GM12878 (cell line): Measurements from ENCODE around the gene MZB1. TPM values are rescaled to one million over a fixed set of nuclear protein-coding genes. Genes with fewer than 3 reads are reported as not detected.

Source experiments
- ATAC-seq: fragments of 200-7000 bp; cut with Tn5 transposase; 3 replicates; pipeline ENCODE4 v1.9.1; 2020; ENCODE audit warnings: mild to moderate bottlenecking, moderate library complexity
- BruUV-seq: library from RNA; stranded (reverse); fragments of 400-500 nt; replicated peaks from 2 replicates; lab custom pipeline; 2021; lab: Mats Ljungman, UMichigan
- CTCF ChIA-PET: fragments of 300-600 bp; sonication (Branson Sonifier 250); formaldehyde crosslinking; extraction: SDS; loops from one replicate; lab custom pipeline; 2021; ENCODE audit warnings: inconsistent platforms; lab: Yijun Ruan, JAX
- POLR2A ChIA-PET: fragments of 350-600 bp; formaldehyde crosslinking; extraction: SDS; loops from one replicate; lab custom pipeline; 2021; ENCODE audit warnings: inconsistent platforms; lab: Charles Lee
- RAD21 ChIA-PET: fragments of 300-600 bp; sonication (Branson Sonifier 250); formaldehyde crosslinking; loops from one replicate; lab custom pipeline; 2023; ENCODE audit warnings: antibody characterized with exemption; ENCODE audit not compliant: unreplicated experiment; lab: Charles Lee
- SMC1A ChIA-PET: fragments of 300-600 bp; sonication (Branson Sonifier 250); formaldehyde crosslinking; loops from one replicate; lab custom pipeline; 2023; ENCODE audit not compliant: unreplicated experiment, uncharacterized antibody; lab: Charles Lee
- DNase-seq: peaks from one replicate; pipeline ENCODE4 v3.0.0-alpha.2; 2011; ENCODE audit warnings: low read depth, low spot score
- FAIRE-seq: peaks from 3 replicates; lab custom pipeline; 2011; peaks lifted over from hg19 to GRCh38; lab: Jason Lieb, UNC
- H2AFZ ChIP-seq: 2 replicates; pipeline ENCODE4 v1.6.0; 2011; ENCODE audit warnings: low read depth, low read length, control low read depth; ENCODE audit not compliant: control insufficient read depth
- H3K27ac ChIP-seq: 2 replicates; pipeline ENCODE4 v1.5.1; 2011; ENCODE audit warnings: control low read depth; ENCODE audit not compliant: control insufficient read depth, insufficient read depth
- H3K27me3 ChIP-seq, 2 experiments: replicated peaks in 1 of 2; 2 replicates each; pipeline versions ENCODE4 v1.6.0 to v1.6.1; 2011; ENCODE audit warnings: low read length in 1 of 2; ENCODE audit not compliant: control insufficient read depth in 2 of 2, insufficient read depth in 2 of 2
- H3K36me3 ChIP-seq, 2 experiments: 2 replicates each; pipeline ENCODE4 v1.5.1; 2011; ENCODE audit warnings: low read length in 1 of 2; ENCODE audit not compliant: control insufficient read depth in 2 of 2, insufficient read depth in 2 of 2
- H3K4me1 ChIP-seq: 2 replicates; pipeline ENCODE4 v1.6.1; 2011; ENCODE audit warnings: mild to moderate bottlenecking, low read length, moderate library complexity, mixed read lengths; ENCODE audit not compliant: control insufficient read depth, insufficient read depth
- H3K4me2 ChIP-seq: 2 replicates; pipeline ENCODE4 v1.6.0; 2011; ENCODE audit warnings: control low read depth; ENCODE audit not compliant: control insufficient read depth, insufficient read depth
- H3K4me3 ChIP-seq: fragments of 200-600 bp; sonication (generic); 2 replicates; pipeline ENCODE4 v1.5.1; 2016
- H3K79me2 ChIP-seq: 2 replicates; pipeline ENCODE4 v1.6.0; 2011; ENCODE audit warnings: low read length; ENCODE audit not compliant: control insufficient read depth, insufficient read depth
- H3K9ac ChIP-seq: 2 replicates; pipeline ENCODE4 v1.8.0; 2011; ENCODE audit warnings: low read length, control low read depth, mixed read lengths; ENCODE audit not compliant: control insufficient read depth, insufficient read depth
- H3K9me3 ChIP-seq: replicated peaks from 3 replicates; pipeline ENCODE4 v1.5.1; 2011; ENCODE audit warnings: mild to moderate bottlenecking, low read length; ENCODE audit not compliant: control insufficient read depth, insufficient read depth
- H4K20me1 ChIP-seq: 2 replicates; pipeline ENCODE4 v1.6.0; 2011; ENCODE audit not compliant: control insufficient read depth, insufficient read depth
- ASH2L ChIP-seq: fragments of 300-600, 200-600 bp; sonication (generic); IDR thresholded peaks from 2 replicates; pipeline ENCODE4 v1.6.1; 2017; ENCODE audit warnings: low read depth, mild to moderate bottlenecking, borderline replicate concordance
- CEBPB ChIP-seq, 2 experiments: fragments of 150-350 bp in 1 of 2; IDR thresholded peaks; 2 replicates each; pipeline ENCODE4 v1.6.1; 2012 to 2014; ENCODE audit warnings: low read depth in 2 of 2, low read length in 2 of 2, borderline replicate concordance in 1 of 2, inconsistent platforms in 1 of 2
- ETV6 ChIP-seq, 2 experiments: fragments of 450-650 bp in 1 of 2; IDR thresholded peaks in 1 of 2; conservative IDR thresholded peaks in 1 of 2; 2 replicates each; pipeline ENCODE4 v1.6.1; 2014; ENCODE audit warnings: antibody characterized with exemption in 1 of 2, borderline replicate concordance in 1 of 2, low read depth in 1 of 2, mild to moderate bottlenecking in 1 of 2, moderate library complexity in 1 of 2
- EZH2 ChIP-seq: IDR thresholded peaks from 2 replicates; pipeline ENCODE4 v1.6.1; 2012; ENCODE audit warnings: low read depth, mild to moderate bottlenecking, control low read depth, inconsistent platforms, low read length, borderline replicate concordance; ENCODE audit not compliant: control insufficient read depth
- POLR2AphosphoS2 ChIP-seq: IDR thresholded peaks from 2 replicates; pipeline ENCODE4 v1.6.1; 2011; ENCODE audit warnings: low read depth, mild to moderate bottlenecking, low read length, improper control_type of control experiment, moderate library complexity
- RAD21 ChIP-seq: IDR thresholded peaks from 2 replicates; pipeline ENCODE4 v1.6.1; 2011; ENCODE audit warnings: mild to moderate bottlenecking, low read depth, low read length, moderate library complexity; ENCODE audit not compliant: insufficient read depth
- RFX5 ChIP-seq: IDR thresholded peaks from 2 replicates; pipeline ENCODE4 v1.6.1; 2011; ENCODE audit warnings: low read depth, low read length, improper control_type of control experiment
- SUPT20H ChIP-seq: IDR thresholded peaks from 2 replicates; pipeline ENCODE4 v1.6.1; 2011; ENCODE audit warnings: low read depth, mild to moderate bottlenecking, low read length, moderate library complexity, borderline replicate concordance; ENCODE audit not compliant: control insufficient read depth
- TAF1 ChIP-seq: IDR thresholded peaks from 2 replicates; pipeline ENCODE4 v1.6.1; 2011; ENCODE audit warnings: mild to moderate bottlenecking, low read depth, low read length, borderline replicate concordance
- TBL1XR1 ChIP-seq: IDR thresholded peaks from 2 replicates; pipeline ENCODE4 v1.6.1; 2012; ENCODE audit warnings: low read depth, low read length, improper control_type of control experiment
- ZBED1 ChIP-seq: IDR thresholded peaks from 2 replicates; pipeline ENCODE4 v1.6.1; 2016; ENCODE audit warnings: borderline replicate concordance
- ZNF384 ChIP-seq: IDR thresholded peaks from 2 replicates; pipeline ENCODE4 v1.6.1; 2012; ENCODE audit warnings: low read depth, mild to moderate bottlenecking, low read length, improper control_type of control experiment, borderline replicate concordance
- ZNF622 ChIP-seq: fragments of 450-650 bp; IDR thresholded peaks from 2 replicates; pipeline ENCODE4 v1.6.1; 2017; ENCODE audit warnings: mild to moderate bottlenecking, inconsistent platforms
- ZSCAN29 ChIP-seq: fragments of 450-650 bp; IDR thresholded peaks from 2 replicates; pipeline ENCODE4 v1.6.1; 2017; ENCODE audit warnings: mild to moderate bottlenecking, moderate library complexity
- WGBS: methylation state at CpG from one replicate; pipeline ENCODE4 v1.1.6; 2016; ENCODE audit warnings: low lambda C conversion rate; ENCODE audit not compliant: insufficient replicate concordance, insufficient coverage; ENCODE audit errors: missing lambda C conversion rate; 5-methylcytosine and 5-hydroxymethylcytosine counted together
- in situ Hi-C: fragments of 300-500 bp; cut with MboI; formaldehyde crosslinking; loops from 9 replicates; pipeline ENCODE4 v1.14.3; 2018; ENCODE audit warnings: mixed read lengths
- intact Hi-C: fragments of 100-400 bp; cut with micrococcal nuclease; formaldehyde crosslinking; loops from one replicate; pipeline ENCODE4 v1.14.2; 2022; ENCODE audit not compliant: unreplicated experiment
- polyA plus RNA-seq, 11 experiments: library from polyadenylated mRNA; depleted of rRNA in 4 of 11; unstranded in 6 of 11; stranded (reverse) in 5 of 11; fragments of >200 nt; fragmentation: Nextera tagmentation in 4 of 11; fragmentation: Illumina TruSeq in 1 of 11; extraction: Ambion mirVana in 4 of 11; extraction: Trizol in 1 of 11; gene quantifications; 1 replicate in 1 of 11; 2 replicates in 10 of 11; pipeline versions ENCODE4 v1.2.1 to v1.2.3, GENCODE V29; 2011 to 2016; ENCODE audit warnings: inconsistent platforms in 2 of 11, missing spikeins in 2 of 11, low read depth in 1 of 11
- total RNA-seq, 4 experiments: library from RNA; depleted of rRNA in 3 of 4; stranded (reverse); fragments of >200 nt in 3 of 4; fragmentation: Illumina TruSeq in 1 of 4; extraction: Trizol in 1 of 4; gene quantifications; 2 replicates each; pipeline versions ENCODE4 v1.2.1 to v1.2.3, GENCODE V29; 2013 to 2021
- TF ChIP-seq, protein P1 (sequence below): IDR thresholded peaks from 2 replicates; pipeline ENCODE4 v1.6.1; 2012; ENCODE audit warnings: low read depth, low read length, improper control_type of control experiment
- TF ChIP-seq, protein P2 (sequence below): fragments of 450-650 bp; IDR thresholded peaks from 2 replicates; pipeline ENCODE4 v1.6.1; 2017; ENCODE audit warnings: low read depth, mild to moderate bottlenecking, moderate library complexity

Gene MZB1
- total and polyA plus RNA-seq, 10 of the 15 experiments (the other 5 are each of a cell fraction or from before 2014, with no cell fraction given), result 19.3 to 406 (median 188) TPM

DNA sequence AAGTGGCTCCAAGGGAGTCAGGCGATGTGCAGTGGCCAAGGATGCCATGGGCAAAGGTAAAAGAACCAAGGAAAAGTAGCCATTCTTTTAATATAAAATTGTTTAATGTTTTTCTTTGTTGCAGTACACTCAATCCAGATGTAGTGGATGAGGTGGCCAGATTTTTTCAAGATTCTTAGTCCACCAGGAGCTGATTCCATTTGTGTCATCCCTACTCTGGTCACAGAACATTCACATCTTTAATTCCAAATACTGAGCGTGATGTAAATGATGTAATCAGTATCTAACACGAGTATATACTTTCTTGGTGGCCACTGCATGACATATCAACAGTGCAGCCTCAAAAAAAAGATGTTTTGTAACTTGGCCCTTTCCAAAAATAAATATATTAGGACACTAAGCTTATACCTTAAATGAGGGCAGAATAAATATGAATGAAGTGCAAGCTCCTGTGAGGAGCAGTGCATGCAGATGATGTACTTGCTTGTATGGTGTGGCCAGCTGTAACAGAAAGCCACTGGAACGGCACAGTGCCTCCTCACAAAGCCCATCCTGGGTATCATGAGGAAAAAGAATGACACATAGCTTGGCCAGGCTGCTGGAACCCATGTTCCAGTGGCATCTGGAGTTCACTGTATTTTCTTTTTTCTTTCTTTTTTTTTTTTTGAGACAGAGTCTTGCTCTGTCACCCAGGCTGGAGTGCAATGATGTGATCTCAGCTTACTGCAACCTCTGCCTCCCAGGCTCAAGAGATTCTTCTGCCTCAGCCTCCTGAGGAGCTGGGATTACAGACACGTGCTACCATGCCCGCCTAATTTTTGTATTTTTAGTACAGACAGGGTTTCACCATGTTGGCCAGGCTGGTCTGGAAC is 20.6 kb upstream of the MZB1 start:
- ChIA-PET POLR2A (interaction anchor here (0.7 to 2.8 kb wide), 3 partner anchors 8 to 153 kb away, joined by 3 to 7 read pairs (median 5); no protein-coding TSS in a partner anchor), SMC1A (interaction anchor here (0.8 to 2.7 kb wide), 10 partner anchors 8 to 138 kb away, joined by 3 to 11 read pairs (median 4); partner anchors contain the start of gene DNAJC18), CTCF (interaction anchor here (0.6 to 3.1 kb wide), 6 partner anchors 9 to 203 kb away, joined by 3 to 18 read pairs (median 6); no protein-coding TSS in a partner anchor), RAD21 (interaction anchor here (1.2 kb wide), 1 partner anchor 10 kb away, joined by 6 read pairs; no protein-coding TSS in a partner anchor)
- intact Hi-C loops, result no loop called here
- no peaks in the 10 kb centered on the region for H3K9me3 ChIP-seq
- no peaks in the 10 kb centered on the region for H4K20me1 ChIP-seq
- ATAC-seq (no peak), DNase-seq (no peak), FAIRE-seq (no peak)
- BruUV-seq, result no TSS peak
- no peaks in the 10 kb centered on the region for H3K27me3 ChIP-seq
- H3K27ac ChIP-seq, result no peak overlapping the region
- no peaks in the 10 kb centered on the region for H3K79me2 ChIP-seq
- no peak overlapping the region for H3K4me2 ChIP-seq
- in situ Hi-C loops, result no loop called here
- no peak overlapping the region for H2AFZ ChIP-seq
- H3K9ac ChIP-seq, result no peak overlapping the region
- H3K36me3 ChIP-seq, result no peaks in the 10 kb centered on the region
- WGBS, result 56% methylated on average over 6 of the region's 6 CpGs
- H3K4me3 ChIP-seq, result no peak overlapping the region
- peaks cover 25% of the 10 kb centered on the region for H3K4me1 ChIP-seq
- TF ChIP-seq ZBED1 (no peak), RFX5 (no peak), POLR2AphosphoS2 (no peak), CEBPB (IDR thresholded peaks at IDR 0.05; ENCODE audit: borderline replicate concordance in 1 of 2, low read depth in 2 of 2, low read length in 2 of 2) (no peak), ASH2L (no peak), ZNF622 (no peak), EZH2 (no peak), RAD21 (no peak), ZSCAN29 (no peak), ZNF384 (no peak), SUPT20H (no peak), TAF1 (no peak), TBL1XR1 (no peak), ETV6 (conservative IDR thresholded peaks at IDR 0.05 in 1 of 2, IDR thresholded peaks at IDR 0.05 in 1 of 2; ENCODE audit: borderline replicate concordance in 1 of 2, low read depth in 1 of 2) (no peak)
- TF ChIP-seq, protein P1, sequence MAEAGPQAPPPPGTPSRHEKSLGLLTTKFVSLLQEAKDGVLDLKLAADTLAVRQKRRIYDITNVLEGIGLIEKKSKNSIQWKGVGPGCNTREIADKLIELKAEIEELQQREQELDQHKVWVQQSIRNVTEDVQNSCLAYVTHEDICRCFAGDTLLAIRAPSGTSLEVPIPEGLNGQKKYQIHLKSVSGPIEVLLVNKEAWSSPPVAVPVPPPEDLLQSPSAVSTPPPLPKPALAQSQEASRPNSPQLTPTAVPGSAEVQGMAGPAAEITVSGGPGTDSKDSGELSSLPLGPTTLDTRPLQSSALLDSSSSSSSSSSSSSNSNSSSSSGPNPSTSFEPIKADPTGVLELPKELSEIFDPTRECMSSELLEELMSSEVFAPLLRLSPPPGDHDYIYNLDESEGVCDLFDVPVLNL, result no peak
- TF ChIP-seq, protein P2, sequence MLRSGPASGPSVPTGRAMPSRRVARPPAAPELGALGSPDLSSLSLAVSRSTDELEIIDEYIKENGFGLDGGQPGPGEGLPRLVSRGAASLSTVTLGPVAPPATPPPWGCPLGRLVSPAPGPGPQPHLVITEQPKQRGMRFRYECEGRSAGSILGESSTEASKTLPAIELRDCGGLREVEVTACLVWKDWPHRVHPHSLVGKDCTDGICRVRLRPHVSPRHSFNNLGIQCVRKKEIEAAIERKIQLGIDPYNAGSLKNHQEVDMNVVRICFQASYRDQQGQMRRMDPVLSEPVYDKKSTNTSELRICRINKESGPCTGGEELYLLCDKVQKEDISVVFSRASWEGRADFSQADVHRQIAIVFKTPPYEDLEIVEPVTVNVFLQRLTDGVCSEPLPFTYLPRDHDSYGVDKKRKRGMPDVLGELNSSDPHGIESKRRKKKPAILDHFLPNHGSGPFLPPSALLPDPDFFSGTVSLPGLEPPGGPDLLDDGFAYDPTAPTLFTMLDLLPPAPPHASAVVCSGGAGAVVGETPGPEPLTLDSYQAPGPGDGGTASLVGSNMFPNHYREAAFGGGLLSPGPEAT, result no peak
